ENCODE results near the gene ASPG.
A peak's percentile ranks its signal among the peaks of the same experiment; 100 is the strongest.

ASPG gene

GRCh38 chr14:104099096-104100041, 13.9 kb downstream of the ASPG start:
- ChIA-PET CTCF (interaction anchor here (1.0 kb wide), 1 partner anchor 22 kb away, joined by 4 read pairs; no protein-coding TSS in a partner anchor), POLR2A (no interaction called here)
- H3K4me1 ChIP-seq (ENCODE audit: control insufficient read depth, insufficient read depth, low read length) = no peaks in the 10 kb centered on the region
- H3K36me3 ChIP-seq (ENCODE audit: control insufficient read depth in 2 of 2, insufficient read depth in 1 of 2, low read length in 2 of 2) = no peaks in the 10 kb centered on the region
- no peaks in the 10 kb centered on the region for H3K9me3 ChIP-seq (ENCODE audit: control insufficient read depth, insufficient read depth, low read depth, low read length)
- TF ChIP-seq ZNF621 (tag by site-specific recombination; IDR thresholded peaks at IDR 0.05) (no peak), ZXDB (tag by site-specific recombination; IDR thresholded peaks at IDR 0.05) (no peak), GLIS1 (tag by site-specific recombination; IDR thresholded peaks at IDR 0.05) (peak; percentile 43; the same call in 1 of the 2 replicates), GLIS2 (tag by site-specific recombination; IDR thresholded peaks at IDR 0.05) (peak; percentile 34; the same call in 1 of the 2 replicates), ZIC2 (tag by site-specific recombination; IDR thresholded peaks at IDR 0.05) (peak; percentile 26; the same call in 1 of the 2 replicates)
- no peak overlapping the region for H3K27ac ChIP-seq (ENCODE audit: extremely low read depth, low read depth, low read length)
- no peak overlapping the region for H3K4me3 ChIP-seq (ENCODE audit: low read depth, low read length)

GRCh38 chr14:104100171-104101085, 14.9 kb downstream of the ASPG start:
- no peaks in the 10 kb centered on the region for H3K4me1 ChIP-seq (ENCODE audit: control insufficient read depth, insufficient read depth, low read length)
- no peaks in the 10 kb centered on the region for H3K9me3 ChIP-seq (ENCODE audit: control insufficient read depth, insufficient read depth, low read depth, low read length)
- no peak overlapping the region for H3K4me3 ChIP-seq (ENCODE audit: low read depth, low read length)
- no peak overlapping the region for H3K27ac ChIP-seq (ENCODE audit: extremely low read depth, low read depth, low read length)
- H3K36me3 ChIP-seq (ENCODE audit: control insufficient read depth in 2 of 2, insufficient read depth in 1 of 2, low read length in 2 of 2) = no peaks in the 10 kb centered on the region
- ChIA-PET CTCF (interaction anchor here (1.0 kb wide), 1 partner anchor 23 kb away, joined by 4 read pairs; no protein-coding TSS in a partner anchor), POLR2A (no interaction called here)
- TF ChIP-seq ZFHX2 (tag by site-specific recombination; conservative IDR thresholded peaks at IDR 0.05) = peak; percentile 95
- TF ChIP-seq CTCF (tag by site-specific recombination; IDR thresholded peaks at IDR 0.05) = no peak
- peak; percentile 38 for TF ChIP-seq ZNF341 (tag by site-specific recombination; IDR thresholded peaks at IDR 0.05; ENCODE audit: low read depth)
- no peak for TF ChIP-seq ZNF266 (tag by site-specific recombination; IDR thresholded peaks at IDR 0.05; ENCODE audit: low read depth)
- TF ChIP-seq EGR2 (tag by site-specific recombination; IDR thresholded peaks at IDR 0.05; ENCODE audit: low read depth) = peak; percentile 82
- TF ChIP-seq ZBTB48 (tag by site-specific recombination; IDR thresholded peaks at IDR 0.05) = no peak

GRCh38 chr14:104101086-104101621, 15.7 kb downstream of the ASPG start:
- no peaks in the 10 kb centered on the region for H3K4me1 ChIP-seq (ENCODE audit: control insufficient read depth, insufficient read depth, low read length)
- ChIA-PET CTCF (no interaction called here), POLR2A (no interaction called here)
- no peak overlapping the region for H3K4me3 ChIP-seq (ENCODE audit: low read depth, low read length)
- TF ChIP-seq ZFHX2 (tag by site-specific recombination; conservative IDR thresholded peaks at IDR 0.05) = peak; percentile 83
- no peak for TF ChIP-seq ZBTB48 (tag by site-specific recombination; IDR thresholded peaks at IDR 0.05)
- TF ChIP-seq EGR2 (tag by site-specific recombination; IDR thresholded peaks at IDR 0.05; ENCODE audit: low read depth) = peak; percentile 56; the same call in 1 of the 2 replicates
- TF ChIP-seq ZNF280C (tag by site-specific recombination; IDR thresholded peaks at IDR 0.05) = no peak
- H3K9me3 ChIP-seq (ENCODE audit: control insufficient read depth, insufficient read depth, low read depth, low read length) = no peaks in the 10 kb centered on the region
- H3K27ac ChIP-seq (ENCODE audit: extremely low read depth, low read depth, low read length) = no peak overlapping the region
- no peaks in the 10 kb centered on the region for H3K36me3 ChIP-seq (ENCODE audit: control insufficient read depth in 2 of 2, insufficient read depth in 1 of 2, low read length in 2 of 2)

Data from HEK293 (cell line).